PC-9 (cell line): ENCODE data around the gene QRFP. TPM values are rescaled to one million over a fixed set of nuclear protein-coding genes. Genes with fewer than 3 reads are reported as not detected.

Experiments
- BruUV-seq: library from RNA; stranded (reverse); fragments of 400-500 nt; replicated peaks from 2 replicates; lab custom pipeline; 2021; lab: Mats Ljungman, UMichigan
- CTCF ChIA-PET: fragments of 300-600 bp; sonication (Branson Sonifier 250); formaldehyde crosslinking; loops from one replicate; lab custom pipeline; 2022; ENCODE audit warnings: antibody characterized with exemption; lab: Charles Lee
- POLR2A ChIA-PET: fragments of 300-600 bp; sonication (Branson Sonifier 250); formaldehyde crosslinking; loops from one replicate; lab custom pipeline; 2022; ENCODE audit warnings: antibody characterized with exemption; ENCODE audit not compliant: unreplicated experiment; lab: Charles Lee
- DNase-seq, 2 experiments: peaks; one replicate each; pipeline versions ENCODE4 v3.0.0 to v3.0.0-alpha.2; 2015 to 2022; ENCODE audit warnings: mixed read lengths in 1 of 2
- H2AFZ ChIP-seq: fragments of 200-600 bp; sonication (generic); 2 replicates; pipeline ENCODE4 v1.8.1; 2017; ENCODE audit warnings: antibody characterized with exemption
- H3F3A ChIP-seq: fragments of 200-600 bp; sonication (generic); 2 replicates; pipeline ENCODE4 v1.8.1; 2017; ENCODE audit warnings: antibody characterized with exemption, mild to moderate bottlenecking, low read depth; ENCODE audit not compliant: insufficient read depth
- H3K27ac ChIP-seq: fragments of 200-600 bp; sonication (generic); 2 replicates; pipeline ENCODE4 v1.6.1; 2016; ENCODE audit warnings: mixed run types
- H3K27me3 ChIP-seq: fragments of 200-600 bp; sonication (generic); 2 replicates; pipeline ENCODE4 v1.6.1; 2016; ENCODE audit warnings: low read depth, mixed run types; ENCODE audit not compliant: insufficient read depth
- H3K36me3 ChIP-seq: fragments of 200-600 bp; sonication (generic); 2 replicates; pipeline ENCODE4 v1.6.1; 2016; ENCODE audit warnings: low read depth, mixed run types
- H3K4me1 ChIP-seq: fragments of 200-600 bp; sonication (generic); replicated peaks from 2 replicates; pipeline ENCODE4 v1.6.1; 2016; ENCODE audit warnings: mixed run types; ENCODE audit not compliant: insufficient read depth
- H3K4me2 ChIP-seq: fragments of 200-600 bp; sonication (generic); 2 replicates; pipeline ENCODE4 v1.6.1; 2017; ENCODE audit warnings: mixed run types
- H3K4me3 ChIP-seq: fragments of 200-600 bp; sonication (generic); 2 replicates; pipeline ENCODE4 v1.6.1; 2016; ENCODE audit warnings: mixed run types
- H3K79me2 ChIP-seq: fragments of 200-600 bp; sonication (generic); 2 replicates; pipeline ENCODE4 v1.6.1; 2017; ENCODE audit warnings: low read depth, mixed run types
- H3K9me2 ChIP-seq: fragments of 200-600 bp; sonication (generic); 2 replicates; pipeline ENCODE4 v1.8.1; 2017; ENCODE audit warnings: mild to moderate bottlenecking; ENCODE audit not compliant: insufficient read depth
- H3K9me3 ChIP-seq: fragments of 200-600 bp; sonication (generic); 2 replicates; pipeline ENCODE4 v1.8.1; 2016; ENCODE audit warnings: low read depth; ENCODE audit not compliant: insufficient read depth
- H4K20me1 ChIP-seq: fragments of 200-600 bp; sonication (generic); 2 replicates; pipeline ENCODE4 v1.8.1; 2017; ENCODE audit not compliant: insufficient read depth
- CTCF ChIP-seq: fragments of 200-600 bp; sonication (generic); conservative IDR thresholded peaks from 2 replicates; pipeline ENCODE4 v1.6.1; 2017; ENCODE audit warnings: mixed run types, antibody characterized with exemption, mild to moderate bottlenecking, moderate library complexity
- EZH2 ChIP-seq: fragments of 200-600 bp; sonication (generic); IDR thresholded peaks from 2 replicates; pipeline ENCODE4 v1.8.0; 2017; ENCODE audit warnings: antibody characterized with exemption, low read depth
- intact Hi-C: fragments of 100-400 bp; cut with micrococcal nuclease; formaldehyde crosslinking; loops from one replicate; pipeline ENCODE4 v1.10.0; 2022; ENCODE audit not compliant: unreplicated experiment
- total RNA-seq: library from RNA; stranded (reverse); gene quantifications from 2 replicates; pipeline ENCODE4 v1.2.3, GENCODE V29; 2021

QRFP gene
- total RNA-seq, 1 experiment from 2014 or later, result not detected

GRCh38 chr9:130865921-130866320 is 30.7 kb downstream of the QRFP start:
- peaks cover 34% of the 10 kb centered on the region for H4K20me1 ChIP-seq
- no peaks in the 10 kb centered on the region for H3K9me2 ChIP-seq
- intact Hi-C loops, result loop anchor here (1.0 to 5.0 kb wide), 5 partner anchors 75 to 404 kb away; no protein-coding TSS in a partner anchor
- H3K4me3 ChIP-seq, result no peak overlapping the region
- no peaks in the 10 kb centered on the region for H3K9me3 ChIP-seq
- no peak for TF ChIP-seq EZH2
- no peak for TF ChIP-seq CTCF
- H3K4me1 ChIP-seq, result no peaks in the 10 kb centered on the region
- peaks cover 12% of the 10 kb centered on the region; the same call in 1 of the 2 replicates for H3F3A ChIP-seq
- no peaks in the 10 kb centered on the region for H3K27me3 ChIP-seq
- CTCF ChIA-PET, result interaction anchor here (0.5 to 2.2 kb wide), 10 partner anchors 30 to 681 kb away, joined by 3 to 25 read pairs (median 5); no protein-coding TSS in a partner anchor
- no peak overlapping the region for H3K27ac ChIP-seq
- no peak overlapping the region for H3K4me2 ChIP-seq
- peak in 1 of 2 experiments; percentile 21 for DNase-seq
- POLR2A ChIA-PET, result interaction anchor here (0.6 kb wide), 1 partner anchor 51 kb away, joined by 3 read pairs; no protein-coding TSS in a partner anchor
- no TSS peak for BruUV-seq
- no peaks in the 10 kb centered on the region for H3K79me2 ChIP-seq
- no peak overlapping the region for H2AFZ ChIP-seq
- no peaks in the 10 kb centered on the region for H3K36me3 ChIP-seq

GRCh38 chr9:130864541-130864940 is 32.1 kb downstream of the QRFP start:
- no peak overlapping the region for H3K4me2 ChIP-seq
- intact Hi-C loops, result no loop called here
- no peak for TF ChIP-seq EZH2
- TF ChIP-seq CTCF, result no peak
- H3F3A ChIP-seq, result peaks cover 12% of the 10 kb centered on the region; the same call in 1 of the 2 replicates
- DNase-seq, result no peak
- CTCF ChIA-PET, result interaction anchor here (0.6 kb wide), 1 partner anchor 93 kb away, joined by 5 read pairs; no protein-coding TSS in a partner anchor
- H3K79me2 ChIP-seq, result no peaks in the 10 kb centered on the region
- no peaks in the 10 kb centered on the region for H3K4me1 ChIP-seq
- no peak overlapping the region for H3K4me3 ChIP-seq
- peaks cover 27% of the 10 kb centered on the region; the same call in 1 of the 2 replicates for H4K20me1 ChIP-seq
- H3K9me3 ChIP-seq, result no peaks in the 10 kb centered on the region
- BruUV-seq, result no TSS peak
- H3K9me2 ChIP-seq, result no peaks in the 10 kb centered on the region
- POLR2A ChIA-PET, result no interaction called here
- no peaks in the 10 kb centered on the region for H3K36me3 ChIP-seq
- no peak overlapping the region for H3K27ac ChIP-seq
- H2AFZ ChIP-seq, result no peak overlapping the region
- H3K27me3 ChIP-seq, result no peaks in the 10 kb centered on the region

- BruUV-seq, result no TSS peak
- no peak overlapping the region for H3K4me2 ChIP-seq
- no peak overlapping the region for H3K4me3 ChIP-seq
- no peaks in the 10 kb centered on the region for H3K79me2 ChIP-seq
- DNase-seq, result no peak
- H3K9me2 ChIP-seq, result no peaks in the 10 kb centered on the region
- ChIA-PET CTCF (interaction anchor here (0.5 to 1.5 kb wide), 3 partner anchors 91 to 179 kb away, joined by 3 to 4 read pairs (median 3); no protein-coding TSS in a partner anchor), POLR2A (interaction anchor here (0.6 kb wide), 1 partner anchor 124 kb away, joined by 3 read pairs; no protein-coding TSS in a partner anchor)
- H3K4me1 ChIP-seq, result no peaks in the 10 kb centered on the region
- peaks cover 7% of the 10 kb centered on the region; the same call in 1 of the 2 replicates for H3F3A ChIP-seq
- H3K36me3 ChIP-seq, result no peaks in the 10 kb centered on the region
- no peak for TF ChIP-seq CTCF
- no peaks in the 10 kb centered on the region for H3K9me3 ChIP-seq
- no peak overlapping the region for H2AFZ ChIP-seq
- H3K27me3 ChIP-seq, result no peaks in the 10 kb centered on the region
- H3K27ac ChIP-seq, result no peak overlapping the region
- intact Hi-C loops, result loop anchor here (1.0 kb wide), 2 partner anchors 91 to 155 kb away; no protein-coding TSS in a partner anchor
- peaks cover 19% of the 10 kb centered on the region; the same call in 1 of the 2 replicates for H4K20me1 ChIP-seq
Observed at GRCh38 chr9:130862747-130863146, 33.9 kb downstream of the QRFP start.
